Stimulated activated CD4-positive, alpha-beta T cell treated with anti-CD3 and anti-CD28 coated beads, Interleukin-15, amount 100 ng/mL, for 1 hour (primary cell): ENCODE data around the gene GPR137C.

Experiments used
- DNase-seq, 2 donors: peaks; one replicate each; pipeline ENCODE4 v3.0.0-alpha.2; 2020; ENCODE audit warnings: low read depth in 1 of 2, low spot score in 1 of 2

The GPR137C gene

GRCh38 chr14:52663850-52664249 lies 111.2 kb downstream of the GPR137C start:
- DNase-seq, result no peak

DNA sequence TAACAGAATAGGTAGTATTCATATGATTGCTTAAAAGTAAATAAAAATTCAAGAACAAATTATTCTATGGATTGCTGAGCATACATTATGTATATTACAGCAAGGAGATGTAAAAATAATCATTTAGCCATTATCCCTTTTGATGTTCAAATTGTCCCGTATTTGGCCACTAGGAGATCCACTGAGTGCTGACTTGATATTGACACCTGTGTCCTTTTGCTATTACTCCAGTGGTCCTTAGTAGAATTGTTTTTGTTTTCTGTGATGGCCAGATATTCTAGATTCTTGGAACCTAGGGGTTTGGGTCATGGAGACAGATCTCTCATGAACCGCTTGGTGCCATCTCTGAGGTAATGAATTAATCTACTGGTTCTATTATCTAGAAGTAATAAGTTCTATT lies 126.0 kb downstream of the GPR137C start:
- DNase-seq, result no peak

GRCh38 chr14:52683985-52684520 lies 131.4 kb downstream of the GPR137C start:
- no peak for DNase-seq

- DNase-seq, result no peak
Measured at GRCh38 chr14:52686176-52686575, 133.5 kb downstream of the GPR137C start.
